RCC 7860 (cell line): Measurements from ENCODE around the gene PEX26.
"Not testable (repeated sequence)": the region's sequence is repeated elsewhere in the genome, so short reads cannot be mapped to it uniquely, and the experiment has no call there.

Source experiments
- DNase-seq: peaks from one replicate; pipeline ENCODE4 v3.0.0-alpha.2; 2015; ENCODE audit warnings: low spot score
- FAIRE-seq: peaks from 2 replicates; lab custom pipeline; 2012; peaks lifted over from hg19 to GRCh38; lab: Jason Lieb, UNC

Gene PEX26

DNA sequence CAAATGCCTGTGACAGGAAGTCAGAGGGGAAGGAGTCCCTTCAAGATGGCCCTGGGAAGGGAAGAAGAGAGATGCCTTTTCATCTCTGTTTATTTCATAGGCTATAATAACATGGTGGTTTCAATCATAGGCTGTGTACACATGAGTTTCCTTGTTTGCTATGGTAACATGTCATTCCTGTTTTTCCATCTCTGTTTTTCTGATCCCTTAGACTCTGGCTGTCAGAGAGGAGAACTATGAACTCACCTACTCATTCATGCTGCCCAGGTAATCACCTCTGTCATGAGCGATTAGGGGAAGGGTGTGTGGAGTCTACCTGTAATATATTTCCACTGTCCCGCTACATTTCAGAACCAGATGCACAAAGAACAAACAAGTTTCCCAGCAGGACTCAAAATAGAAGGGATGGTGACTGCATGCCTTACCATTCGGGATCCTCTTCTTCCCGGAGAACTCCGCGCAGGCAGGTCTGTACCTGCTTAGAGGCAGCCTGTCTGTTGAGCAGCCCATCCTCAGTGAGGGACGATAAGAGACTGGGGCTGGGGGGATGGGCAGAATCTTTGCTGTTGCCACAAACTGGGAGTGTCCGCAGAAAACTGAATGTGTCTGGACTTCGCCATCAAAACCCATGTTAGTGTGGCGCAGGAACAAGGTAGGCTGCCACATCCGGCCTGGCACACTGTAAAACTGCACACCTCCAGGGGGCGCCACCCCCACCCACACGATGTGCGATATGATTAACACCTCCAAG lies 7.1 kb upstream of the PEX26 start:
- no peak for DNase-seq
- FAIRE-seq, result no peak

DNA sequence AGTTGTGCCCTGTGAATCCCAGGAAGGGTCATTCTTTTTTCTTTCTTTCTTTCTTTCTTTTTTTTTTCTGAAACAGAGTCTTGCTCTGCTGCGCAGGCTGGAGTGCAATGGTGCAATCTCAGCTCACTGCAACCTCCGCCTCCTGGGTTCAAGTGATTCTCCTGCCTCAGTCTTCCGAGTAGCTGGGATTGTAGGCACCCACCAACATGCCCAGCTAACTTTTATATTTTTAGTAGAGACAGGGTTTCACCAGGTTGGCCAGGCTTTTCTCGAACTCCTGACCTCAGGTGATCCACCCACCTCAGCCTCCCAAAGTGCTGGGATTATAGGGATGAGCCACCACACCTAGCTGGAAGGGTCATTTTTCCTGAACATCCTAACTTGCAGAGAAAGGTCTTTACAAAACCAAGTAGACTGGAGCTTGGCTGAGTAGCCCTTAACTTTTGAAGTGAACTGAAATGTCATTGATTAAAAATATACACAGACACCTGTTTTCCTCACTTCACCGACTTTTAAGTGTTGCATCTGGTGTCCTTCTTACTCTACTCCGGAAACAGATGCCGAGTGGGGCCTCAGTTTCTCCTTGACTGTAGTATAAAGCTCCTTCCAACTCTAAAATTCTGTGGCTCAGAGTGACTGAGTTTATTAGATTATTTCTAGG lies 6.4 kb upstream of the PEX26 start:
- not testable (repeated sequence) for DNase-seq, FAIRE-seq

- DNase-seq (no peak), FAIRE-seq (no peak)
Observed at GRCh38 chr22:18071968-18072310, 5.9 kb upstream of the PEX26 start.

DNA sequence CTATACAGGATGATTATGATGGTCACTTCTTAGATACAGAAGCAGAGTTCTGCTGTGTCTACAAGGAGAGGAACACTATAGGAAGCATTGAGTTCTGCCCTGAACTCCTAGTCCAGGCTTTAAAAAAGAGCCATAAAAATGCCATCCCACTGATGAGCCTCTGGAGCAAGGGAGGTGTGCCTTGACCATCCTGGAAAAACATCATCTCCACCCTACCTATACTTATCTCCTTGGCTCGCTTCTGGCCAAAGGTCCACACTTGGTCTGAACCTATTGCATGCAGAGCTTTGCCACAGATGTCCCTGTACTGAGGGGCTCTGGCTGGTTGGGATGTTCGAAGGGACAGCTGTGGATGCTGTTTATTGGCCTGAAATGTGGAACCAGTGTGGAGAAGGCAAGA lies 4.3 kb upstream of the PEX26 start:
- FAIRE-seq (no peak), DNase-seq (no peak)

DNA sequence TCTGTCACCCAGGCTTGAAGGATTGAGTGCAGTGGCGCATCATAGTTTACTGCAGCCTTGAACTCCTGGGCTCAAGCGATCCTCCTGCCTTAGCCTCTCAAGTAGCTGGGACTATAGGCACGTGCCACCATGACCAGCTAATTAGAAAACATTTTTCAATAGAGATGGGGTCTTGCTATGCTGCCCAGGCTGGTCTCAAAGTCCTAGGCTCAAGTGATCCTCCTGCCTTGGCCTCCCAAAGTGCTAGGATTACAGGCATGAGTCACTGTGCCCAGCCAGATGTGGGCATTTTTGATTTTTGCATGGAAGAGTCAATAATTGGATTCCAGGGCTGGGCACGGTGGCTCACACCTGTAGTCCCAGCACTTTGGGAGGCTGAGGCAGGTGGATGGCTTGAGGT lies 3.9 kb upstream of the PEX26 start:
- DNase-seq, FAIRE-seq: not testable (repeated sequence)

GRCh38 chr22:18075101-18075719 lies 2.6 kb upstream of the PEX26 start:
- FAIRE-seq (no peak), DNase-seq (no peak)

DNA sequence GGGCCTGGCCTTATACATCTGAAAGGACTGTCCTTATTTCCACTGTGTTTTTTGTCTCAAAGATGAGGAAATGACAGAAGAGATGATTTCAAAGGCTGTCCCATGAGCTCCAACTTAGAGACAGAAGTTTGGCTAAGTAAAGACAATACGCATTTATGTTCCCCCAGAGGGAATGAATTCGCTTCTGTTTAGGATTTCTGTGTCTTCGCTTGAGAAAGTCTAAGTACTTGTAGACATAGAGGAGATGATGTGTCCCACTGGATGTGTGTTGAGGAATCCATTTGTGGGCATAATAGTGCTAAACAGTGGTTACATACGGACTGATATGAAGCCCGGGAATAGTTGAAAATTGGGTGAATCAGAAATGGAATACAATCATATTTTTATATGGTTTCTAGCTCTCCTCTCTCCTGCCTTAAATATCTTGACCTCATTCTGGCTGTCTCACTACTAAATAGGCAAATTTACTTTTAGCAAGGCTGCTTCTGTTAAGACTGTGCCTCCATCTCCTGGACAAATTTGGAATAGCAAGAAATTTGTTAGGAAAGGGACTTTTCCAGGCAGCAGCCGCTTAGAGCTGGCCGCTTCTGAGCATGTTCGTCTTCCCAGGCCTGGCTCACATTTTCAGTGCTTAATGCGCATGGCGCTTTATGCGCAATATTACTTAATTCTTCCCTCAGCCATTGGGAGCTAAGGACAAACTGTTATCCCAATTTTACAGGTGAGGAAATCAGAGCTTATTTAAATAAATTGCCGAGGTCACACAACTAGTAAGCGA lies 1.9 kb upstream of the PEX26 start:
- peak; percentile 75 for FAIRE-seq
- DNase-seq, result peak; percentile 76

DNA sequence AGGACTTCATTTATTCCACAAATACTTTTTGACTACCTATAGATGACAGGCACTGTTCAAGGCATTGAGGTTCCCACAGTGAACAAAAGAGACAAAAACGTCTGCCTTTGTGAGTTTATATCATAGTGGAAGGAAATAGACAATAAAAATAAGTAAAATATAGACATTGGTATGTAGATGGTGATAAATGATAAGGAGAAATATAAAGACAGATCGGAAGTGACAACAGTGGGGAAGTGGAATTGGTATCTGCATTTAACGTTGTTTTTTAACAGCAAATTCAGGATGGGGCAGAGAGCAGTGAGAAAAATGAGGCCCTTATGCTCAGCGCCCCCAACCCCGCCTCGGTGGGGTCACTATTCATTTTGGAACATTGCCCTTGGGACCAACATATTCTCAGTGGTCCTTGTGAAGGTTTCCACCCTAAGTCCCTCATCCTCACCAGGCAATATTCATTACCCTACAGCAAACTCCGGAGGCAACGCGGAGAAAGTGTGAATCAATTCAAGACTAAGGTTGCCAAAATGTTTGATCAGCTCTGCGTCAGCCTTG lies 627 bp upstream of the PEX26 start:
- DNase-seq (no peak), FAIRE-seq (no peak)

- no peak for FAIRE-seq
- DNase-seq, result no peak
Observed at GRCh38 chr22:18078329-18079041, 695 bp downstream of the PEX26 start.

GRCh38 chr22:18079706-18080233 lies 2.0 kb downstream of the PEX26 start:
- DNase-seq (no peak), FAIRE-seq (no peak)

DNA sequence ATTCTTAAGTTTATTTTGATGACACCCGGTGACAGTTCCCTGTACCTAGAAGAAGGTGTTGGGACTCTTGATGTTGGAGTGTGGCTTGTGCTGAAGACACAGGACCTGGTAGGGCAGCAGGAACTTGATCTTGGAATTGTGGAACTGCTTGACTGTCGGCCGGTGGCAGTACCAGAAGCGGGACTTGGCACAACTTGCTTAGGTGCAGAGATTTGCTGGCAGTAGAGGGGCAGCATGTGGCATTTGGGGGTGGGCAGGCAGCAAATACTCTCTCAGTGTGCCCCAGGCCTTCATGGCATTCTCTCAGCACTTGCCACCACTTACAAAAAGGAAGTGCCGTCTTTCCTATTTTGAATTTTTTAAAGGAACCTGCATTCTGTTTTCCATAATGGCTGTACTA lies 3.6 kb downstream of the PEX26 start:
- FAIRE-seq (no peak), DNase-seq (no peak)

DNA sequence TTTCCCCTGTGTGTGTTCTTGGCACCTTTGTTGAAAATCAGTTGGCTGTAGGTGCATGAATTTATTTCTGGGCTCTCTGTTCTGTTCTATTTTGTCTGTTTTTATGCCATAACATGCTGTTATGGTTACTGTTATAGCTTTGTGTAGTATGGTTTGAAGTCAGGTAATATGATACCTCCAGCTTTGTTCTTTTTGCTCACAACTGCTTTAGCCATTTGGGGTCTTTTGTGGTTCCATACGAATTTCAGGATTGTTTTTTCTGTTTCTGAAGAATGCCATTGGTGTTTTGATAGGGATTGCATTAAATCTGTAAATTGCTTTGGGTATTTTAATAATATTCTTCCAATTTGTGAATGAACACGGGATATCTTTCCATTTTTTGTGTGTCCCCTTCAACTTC lies 4.7 kb downstream of the PEX26 start:
- DNase-seq (no peak), FAIRE-seq (no peak)

GRCh38 chr22:18083406-18083805 lies 5.6 kb downstream of the PEX26 start:
- DNase-seq (no peak), FAIRE-seq (no peak)

GRCh38 chr22:18085188-18085587 lies 7.4 kb downstream of the PEX26 start:
- DNase-seq, result peak; percentile 41
- FAIRE-seq, result peak; percentile 23

DNA sequence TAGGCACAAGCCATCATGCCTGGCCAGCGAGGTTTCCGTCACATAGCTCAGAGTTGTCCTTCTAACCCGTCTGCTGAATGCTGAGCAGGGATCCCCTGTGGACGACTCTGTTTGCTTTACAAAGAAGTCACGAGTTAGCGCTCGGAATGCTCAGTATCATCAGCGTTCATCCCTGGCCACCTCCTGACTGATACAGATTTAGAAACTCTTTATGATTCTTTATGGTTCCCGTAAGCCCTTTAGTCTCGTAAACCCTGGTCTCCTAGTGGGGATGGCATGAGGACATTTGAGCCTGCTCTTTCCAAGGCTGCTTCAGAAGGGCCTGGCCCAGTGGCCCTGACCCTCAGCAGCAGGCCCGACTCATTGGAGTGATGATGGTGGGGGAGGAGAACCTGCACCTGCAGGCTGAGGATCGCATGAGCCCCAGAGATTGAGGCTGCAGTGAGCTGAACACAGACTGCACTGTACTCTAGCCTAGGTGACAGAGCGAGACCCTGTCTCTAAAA lies 9.6 kb downstream of the PEX26 start:
- no peak for FAIRE-seq
- DNase-seq, result no peak

DNA sequence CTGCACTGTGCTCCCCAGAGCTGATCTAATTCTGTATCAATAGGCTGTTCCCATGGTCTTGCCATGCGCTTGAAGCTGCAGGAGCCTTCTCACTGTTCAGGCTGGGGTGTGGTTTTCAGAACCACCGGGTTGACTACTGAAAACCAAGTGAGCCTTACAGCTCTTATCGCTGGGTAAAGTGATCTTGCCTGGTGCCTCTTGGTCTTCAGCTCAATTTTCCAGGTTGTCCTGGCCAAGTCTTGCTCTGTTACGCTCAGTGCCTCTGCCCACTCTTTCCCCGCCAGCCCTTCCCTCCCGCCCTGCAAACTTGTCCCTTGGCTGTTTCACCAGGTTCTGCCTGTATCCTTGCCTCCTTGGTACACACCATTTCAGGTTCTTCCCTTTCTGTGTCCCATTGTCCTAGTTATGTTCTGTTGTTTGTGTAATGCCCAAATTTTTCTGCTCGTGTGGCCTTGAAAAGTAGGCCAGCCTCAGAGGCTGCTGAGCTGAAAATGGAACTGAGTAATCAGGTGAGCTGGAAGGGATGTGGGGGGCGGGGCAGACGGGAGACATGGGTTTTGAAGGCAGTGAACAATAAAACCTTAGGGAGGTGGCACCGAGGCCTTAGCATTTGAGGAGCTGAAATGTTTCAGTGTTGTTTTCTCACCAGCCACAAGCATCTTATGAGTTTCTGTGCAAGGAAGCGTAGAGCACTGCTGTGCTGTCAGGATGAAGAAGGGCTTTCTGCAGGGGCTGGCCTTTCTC lies 11.2 kb downstream of the PEX26 start:
- DNase-seq (no peak), FAIRE-seq (no peak)

DNA sequence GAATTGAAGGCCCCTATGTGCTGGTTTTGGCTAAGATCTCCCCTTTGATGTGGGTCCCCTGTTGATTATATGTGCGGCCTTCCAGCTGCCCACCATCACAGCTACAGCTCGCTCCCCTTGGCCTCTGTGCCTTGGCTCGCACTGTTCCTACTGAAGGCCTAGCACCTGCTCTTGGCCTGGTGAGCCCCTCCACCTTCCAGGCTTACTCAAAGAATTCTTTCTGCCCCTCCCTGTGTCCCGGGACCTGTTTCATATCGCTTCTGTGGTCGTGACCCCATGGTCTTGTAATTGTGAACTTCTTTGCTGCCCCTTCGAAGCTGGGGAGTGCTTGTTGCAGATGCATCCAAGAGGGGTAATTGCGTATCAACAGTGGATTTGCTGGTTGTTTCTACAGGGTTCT lies 12.5 kb downstream of the PEX26 start:
- FAIRE-seq, result no peak
- no peak for DNase-seq

DNA sequence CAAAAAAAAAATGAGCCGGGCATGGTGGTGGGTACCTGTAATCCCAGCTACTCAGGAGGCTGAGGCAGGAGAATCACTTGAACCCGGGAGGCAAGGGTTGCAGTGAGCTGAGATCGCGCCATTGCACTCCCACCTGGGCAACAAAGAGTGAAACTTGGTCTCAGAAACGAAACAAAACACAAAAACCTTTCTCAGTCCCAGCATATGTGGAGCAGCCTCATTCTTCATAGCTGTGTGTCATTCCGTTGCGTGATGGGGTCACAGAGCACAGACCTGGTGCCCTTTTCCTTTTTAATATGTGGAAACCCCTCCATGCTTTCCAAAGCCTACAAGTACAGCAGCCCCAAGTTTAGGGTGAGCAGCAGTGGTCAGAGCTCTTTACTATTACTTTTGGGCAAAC lies 13.7 kb downstream of the PEX26 start:
- DNase-seq (no peak), FAIRE-seq (no peak)

DNA sequence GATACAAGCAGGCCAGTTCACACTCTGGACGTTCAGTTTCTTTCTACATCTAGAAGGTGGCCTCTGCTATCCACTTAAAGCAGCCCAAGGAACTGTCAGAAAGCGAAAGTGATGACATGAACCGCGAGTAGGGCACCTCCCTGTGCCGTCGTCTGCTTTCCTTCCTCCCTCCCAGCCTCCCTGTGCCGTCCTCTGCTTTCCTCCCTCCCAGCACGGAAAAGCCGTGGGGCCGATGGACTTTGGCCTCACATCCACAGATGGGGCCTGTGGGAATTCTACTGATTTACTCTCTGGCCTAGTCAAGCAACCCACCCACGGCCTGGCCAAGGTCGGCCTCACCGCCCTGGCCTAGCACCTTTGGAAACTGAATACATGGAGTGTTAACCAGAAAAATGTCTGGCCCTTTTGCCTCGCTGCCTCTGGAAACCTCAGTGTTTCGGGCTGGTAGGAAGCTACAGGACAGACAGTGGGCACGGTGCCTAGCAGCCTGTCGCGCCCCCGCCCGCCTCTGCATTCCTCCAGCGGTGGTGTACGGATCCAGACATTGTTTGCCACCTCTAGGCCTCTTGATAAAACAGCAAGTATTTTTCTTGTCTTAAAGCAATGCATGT lies 14.2 kb downstream of the PEX26 start:
- FAIRE-seq (peak; percentile 81), DNase-seq (peak; percentile 80)
